ENCODE results near the gene SS18.
A peak's percentile ranks its signal among the peaks of the same experiment; 100 is the strongest.

GRCh38 chr18:25974630-25975077 lies 115.8 kb downstream of the SS18 start:
- TF ChIP-seq CTCF (IDR thresholded peaks at IDR 0.05; ENCODE audit: insufficient read depth, low read length, poor library complexity, severe bottlenecking) (peak; percentile 30), EZH2phosphoT487 (conservative IDR thresholded peaks at IDR 0.05; ENCODE audit: low read length) (no peak)
